ENCODE data around the gene COL4A3.
"Not testable (repeated sequence)": the region's sequence is repeated elsewhere in the genome, so short reads cannot be mapped to it uniquely, and the experiment has no call there.

The COL4A3 gene

GRCh38 chr2:227206406-227206805 lies 42.0 kb downstream of the COL4A3 start:
- no peak for DNase-seq (ENCODE audit: low spot score)

- DNase-seq (ENCODE audit: low spot score) = no peak
Measured at GRCh38 chr2:227207573-227207972, 43.1 kb downstream of the COL4A3 start.

- DNase-seq (ENCODE audit: low spot score) = no peak
Measured at GRCh38 chr2:227214622-227215041, 50.2 kb downstream of the COL4A3 start.

GRCh38 chr2:227219312-227220105 lies 55.1 kb downstream of the COL4A3 start:
- DNase-seq (ENCODE audit: low spot score) = no peak

- no peak for DNase-seq (ENCODE audit: low spot score)
Measured at GRCh38 chr2:227221120-227221519, 56.7 kb downstream of the COL4A3 start.

GRCh38 chr2:227222292-227222691 lies 57.9 kb downstream of the COL4A3 start:
- no peak for DNase-seq (ENCODE audit: low spot score)

- not testable (repeated sequence) for DNase-seq (ENCODE audit: low spot score)
Measured at GRCh38 chr2:227225641-227226040, 61.2 kb downstream of the COL4A3 start.

- DNase-seq (ENCODE audit: low spot score) = no peak
Measured at GRCh38 chr2:227228061-227228667, 63.7 kb downstream of the COL4A3 start.

GRCh38 chr2:227230151-227230550 lies 65.7 kb downstream of the COL4A3 start:
- DNase-seq (ENCODE audit: low spot score) = no peak

- no peak for DNase-seq (ENCODE audit: low spot score)
Measured at GRCh38 chr2:227234429-227234828, 70.0 kb downstream of the COL4A3 start.

GRCh38 chr2:227237786-227238185 lies 73.4 kb downstream of the COL4A3 start:
- DNase-seq (ENCODE audit: low spot score) = no peak

GRCh38 chr2:227238238-227239237 lies 74.1 kb downstream of the COL4A3 start:
- peak; percentile 33 for DNase-seq (ENCODE audit: low spot score)

GRCh38 chr2:227241005-227241404 lies 76.6 kb downstream of the COL4A3 start:
- no peak for DNase-seq (ENCODE audit: low spot score)

GRCh38 chr2:227248876-227249275 lies 84.5 kb downstream of the COL4A3 start:
- no peak for DNase-seq (ENCODE audit: low spot score)

GRCh38 chr2:227252831-227253230 lies 88.4 kb downstream of the COL4A3 start:
- DNase-seq (ENCODE audit: low spot score) = no peak

GRCh38 chr2:227256605-227257004 lies 92.2 kb downstream of the COL4A3 start:
- DNase-seq (ENCODE audit: low spot score) = no peak

GRCh38 chr2:227257820-227258219 lies 93.4 kb downstream of the COL4A3 start:
- DNase-seq (ENCODE audit: low spot score) = no peak

- no peak for DNase-seq (ENCODE audit: low spot score)
Measured at GRCh38 chr2:227260041-227260440, 95.6 kb downstream of the COL4A3 start.

GRCh38 chr2:227267410-227268115 lies 103.1 kb downstream of the COL4A3 start:
- no peak for DNase-seq (ENCODE audit: low spot score)

- DNase-seq (ENCODE audit: low spot score) = no peak
Measured at GRCh38 chr2:227280895-227281294, 116.5 kb downstream of the COL4A3 start.

- no peak for DNase-seq (ENCODE audit: low spot score)
Measured at GRCh38 chr2:227285741-227286236, 121.4 kb downstream of the COL4A3 start.

Measured in SK-N-DZ (cell line).